GM19043 (cell line): ENCODE results near the gene TIFAB.

ENCODE experiments used
- ATAC-seq: cut with Tn5 transposase; IDR thresholded peaks from one replicate; pipeline ENCODE4 v1.9.1; 2021; ENCODE audit warnings: low read depth; ENCODE audit not compliant: unreplicated experiment

The TIFAB gene

DNA sequence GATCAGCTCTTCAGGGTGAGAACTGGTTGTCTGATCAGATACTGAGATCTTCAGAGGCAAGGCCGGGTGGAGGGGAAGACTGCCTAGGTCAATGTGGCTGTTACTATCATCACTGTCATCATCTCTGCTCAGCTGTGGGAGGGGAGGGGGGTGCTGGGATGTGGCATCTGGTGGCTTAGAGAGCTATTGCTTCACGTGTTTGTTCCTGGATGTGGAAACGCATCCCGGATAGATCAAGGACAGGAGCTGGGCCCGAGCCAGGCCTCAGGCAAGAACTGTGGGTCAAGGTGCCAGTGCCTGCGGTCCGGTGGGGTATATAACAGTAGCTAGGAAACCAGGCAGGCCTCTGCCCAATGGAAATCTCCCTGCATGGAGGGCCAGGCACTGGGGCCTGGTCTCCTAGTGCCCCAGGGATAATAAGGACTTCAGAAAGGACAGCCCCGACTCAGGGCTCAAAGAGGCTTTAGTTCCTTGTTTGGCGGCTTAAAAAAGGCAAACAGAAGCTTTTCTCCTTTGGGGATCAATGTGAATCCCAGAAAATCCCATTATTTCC lies 30.3 kb upstream of the TIFAB start:
- no peak for ATAC-seq

DNA sequence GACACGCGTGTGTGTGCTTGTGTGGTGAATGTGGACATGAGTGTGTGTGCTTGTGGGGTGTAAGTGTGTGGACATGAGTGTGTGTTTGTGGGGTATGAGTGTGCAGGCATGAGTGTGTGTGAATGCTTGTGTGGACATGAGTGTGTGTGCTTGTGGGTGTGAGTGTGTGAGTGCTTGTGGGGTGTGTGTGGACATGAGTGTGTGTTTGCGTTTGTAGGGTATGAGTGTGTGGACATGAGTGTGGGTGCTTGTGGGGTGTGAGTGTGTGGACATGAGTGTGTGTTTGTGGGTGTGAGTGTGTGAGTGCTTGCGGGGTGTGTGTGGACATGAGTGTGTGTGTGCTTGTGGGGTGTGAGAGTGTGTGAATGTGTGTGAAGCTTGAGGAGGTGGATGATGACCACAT lies 29.8 kb upstream of the TIFAB start:
- no peak for ATAC-seq

DNA sequence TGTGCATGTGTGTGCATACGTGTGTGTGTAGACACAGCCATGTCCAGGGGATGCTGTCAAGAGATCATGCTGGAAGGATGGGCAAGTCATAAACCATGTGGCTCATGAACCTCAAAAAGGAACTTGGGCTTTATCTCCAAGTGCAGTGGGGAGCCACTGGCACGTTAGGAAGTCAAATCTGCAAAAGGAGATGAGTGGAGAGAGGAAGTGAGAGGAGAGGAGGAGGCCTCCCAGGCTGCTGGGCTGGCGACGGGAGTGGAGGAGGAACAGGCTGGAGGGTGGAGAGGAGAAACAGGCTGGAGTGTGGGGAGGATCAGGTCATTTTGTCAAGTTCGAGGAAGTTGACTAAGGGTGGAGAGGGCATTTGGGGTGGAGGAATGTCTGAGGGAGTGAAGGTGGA lies 29.2 kb upstream of the TIFAB start:
- no peak for ATAC-seq

DNA sequence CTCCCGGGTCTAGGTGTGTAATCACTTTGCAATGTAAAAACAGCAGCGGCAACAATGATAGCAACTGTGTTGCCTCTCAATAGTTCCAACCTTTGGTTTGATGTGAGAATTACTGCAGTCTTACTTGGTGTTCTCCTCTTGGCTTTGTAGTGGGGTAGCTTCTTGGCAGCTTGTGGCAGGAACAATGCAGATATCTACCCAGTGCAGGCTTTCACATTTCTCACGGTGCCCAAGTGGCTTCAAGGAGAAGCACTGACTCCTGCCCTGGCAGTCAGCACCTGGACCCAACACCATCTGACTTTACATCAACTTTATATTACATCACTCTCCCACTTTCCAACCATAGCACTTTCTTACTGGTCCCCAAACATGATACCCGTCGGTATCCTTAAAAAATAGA lies 28.4 kb upstream of the TIFAB start:
- no peak for ATAC-seq

DNA sequence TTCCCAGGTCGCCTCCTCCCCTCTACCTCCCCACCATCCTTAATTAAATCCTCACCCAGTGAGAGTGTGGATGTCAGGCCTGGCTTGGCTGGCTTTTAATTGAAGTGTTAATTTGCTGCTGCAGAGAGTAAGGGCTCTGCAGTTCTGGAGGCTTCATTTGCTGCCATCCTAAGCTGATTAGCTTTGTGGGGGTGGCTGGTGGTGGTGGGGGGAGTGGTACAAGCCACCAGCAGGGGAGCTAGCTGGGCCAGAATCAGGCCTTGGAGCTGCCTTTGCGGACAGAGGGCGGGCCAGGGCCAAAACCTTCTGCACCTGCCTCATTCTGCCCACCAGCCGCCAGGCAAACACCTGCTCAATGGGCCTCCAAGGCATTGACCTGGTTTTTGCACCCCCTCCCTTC lies 26.8 kb upstream of the TIFAB start:
- no peak for ATAC-seq

DNA sequence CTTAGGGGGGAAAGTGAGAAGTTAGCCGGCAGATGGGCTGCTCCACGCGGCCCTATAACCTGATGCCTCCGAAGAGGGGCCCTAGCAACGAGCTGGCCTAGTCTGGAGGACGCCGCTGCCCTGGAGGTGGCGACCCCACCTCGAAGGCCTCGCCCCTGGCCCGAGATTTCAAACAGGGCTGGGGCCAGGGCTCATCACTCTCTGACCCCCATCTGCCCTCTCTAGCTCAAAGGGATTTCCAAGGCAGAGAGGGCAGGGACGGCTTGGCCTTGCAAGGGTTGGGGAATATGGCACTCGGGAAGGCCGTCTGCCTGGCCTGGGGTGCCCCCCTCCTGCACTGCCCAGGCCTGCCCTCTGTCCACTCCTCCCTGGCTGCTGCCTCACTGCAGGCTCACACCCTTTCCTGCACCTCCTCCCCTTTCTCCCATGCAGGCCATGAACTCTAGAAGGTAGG lies 25.5 kb upstream of the TIFAB start:
- no peak for ATAC-seq

DNA sequence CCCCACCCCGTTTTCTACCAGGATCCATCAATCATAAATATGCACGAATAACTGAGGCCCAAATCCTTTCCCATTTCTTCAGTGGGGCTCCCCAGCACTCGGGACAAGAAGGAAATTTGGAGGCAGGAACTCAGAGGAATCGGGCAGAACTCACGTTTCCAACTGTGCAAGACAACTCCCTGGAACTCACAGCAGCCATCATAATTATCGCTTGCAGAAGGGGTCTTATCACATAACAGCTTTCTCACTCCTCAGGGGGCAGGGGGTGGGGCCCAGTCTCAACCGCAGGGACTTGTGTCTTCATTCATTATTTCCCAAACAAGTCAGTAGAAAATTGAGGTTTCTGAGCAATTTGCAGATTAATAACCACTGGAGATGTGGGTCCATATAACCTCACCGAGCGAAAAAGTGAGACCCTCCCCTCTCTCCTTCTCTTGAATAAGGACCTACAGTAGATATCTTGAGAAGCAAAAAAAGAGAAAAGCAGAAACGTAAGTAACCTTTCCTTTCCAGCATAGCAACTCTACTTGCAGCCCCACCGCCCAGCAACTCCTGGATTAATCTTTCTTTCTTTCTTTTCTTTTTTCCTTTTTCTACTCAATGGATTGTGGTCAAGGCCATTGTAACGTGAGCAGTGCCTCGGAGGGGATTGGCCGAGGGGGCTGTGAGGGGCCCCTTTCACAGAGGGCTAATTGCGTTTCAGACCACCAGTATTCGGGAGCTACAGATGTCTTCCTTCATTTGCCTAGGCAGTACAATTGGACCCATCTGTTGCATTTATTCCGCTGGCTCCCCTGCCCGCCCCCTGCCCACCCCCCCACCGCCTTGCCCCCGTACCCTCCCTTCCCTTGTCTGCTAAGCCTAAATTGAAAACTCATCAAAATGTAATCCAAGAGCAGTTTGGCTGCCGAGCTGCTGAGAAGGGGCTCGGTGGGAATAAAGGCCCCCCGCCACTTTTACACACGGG lies 24.7 kb upstream of the TIFAB start:
- no peak for ATAC-seq

DNA sequence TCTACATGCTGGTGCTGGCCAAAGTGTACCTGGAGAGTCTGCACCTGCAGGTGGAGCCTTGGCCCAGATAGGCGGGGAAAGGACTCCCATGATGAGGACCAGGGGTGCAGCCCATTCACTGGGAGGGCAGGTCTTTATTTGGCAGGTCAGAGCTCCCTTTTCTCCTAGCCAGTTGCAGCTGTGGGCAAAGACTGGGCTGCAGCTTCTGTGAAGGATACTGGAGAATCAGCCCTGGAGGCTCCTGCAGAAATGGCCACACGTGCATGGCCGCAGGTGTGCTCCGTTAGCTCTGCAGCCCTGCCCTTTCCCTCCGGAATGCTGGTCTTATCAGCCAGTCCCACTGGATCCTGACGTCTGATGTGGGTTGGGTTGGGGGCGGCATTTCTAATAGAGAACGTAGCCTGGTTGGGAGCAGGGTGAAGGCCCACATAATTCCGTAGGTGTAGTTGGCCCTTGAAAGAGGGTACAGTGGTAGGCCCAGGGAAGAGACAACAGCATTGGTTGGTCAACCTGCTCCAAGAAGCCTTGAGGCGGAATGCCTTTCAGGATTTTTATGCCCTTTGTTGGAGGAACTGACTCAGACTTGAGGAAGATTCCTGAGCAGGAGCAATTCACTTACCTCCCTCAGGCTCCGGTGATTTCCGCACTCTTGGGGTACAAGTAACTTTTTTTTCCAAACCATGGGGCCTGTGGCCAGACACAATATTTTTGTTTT lies 22.0 kb upstream of the TIFAB start:
- ATAC-seq: no peak

DNA sequence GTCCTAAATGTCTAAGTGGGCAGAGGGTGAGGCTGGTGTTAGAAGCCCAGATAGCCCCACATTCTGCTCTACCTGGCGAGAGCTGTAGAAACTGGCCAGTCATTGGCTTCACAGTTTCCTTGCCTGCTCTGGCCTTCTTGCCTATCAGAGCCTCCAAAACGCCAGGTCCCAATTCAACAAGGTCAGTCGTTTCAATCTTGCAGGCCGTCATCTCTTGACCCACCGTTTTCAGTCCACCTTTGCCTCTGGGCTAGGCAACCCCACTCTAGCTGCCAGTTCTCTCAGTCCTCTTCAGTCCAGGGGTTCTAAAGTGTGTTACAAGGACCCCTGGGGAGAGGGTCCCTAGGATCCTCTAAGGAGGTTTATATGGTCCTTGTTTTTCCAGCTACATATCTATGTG lies 20.0 kb upstream of the TIFAB start:
- ATAC-seq: no peak

DNA sequence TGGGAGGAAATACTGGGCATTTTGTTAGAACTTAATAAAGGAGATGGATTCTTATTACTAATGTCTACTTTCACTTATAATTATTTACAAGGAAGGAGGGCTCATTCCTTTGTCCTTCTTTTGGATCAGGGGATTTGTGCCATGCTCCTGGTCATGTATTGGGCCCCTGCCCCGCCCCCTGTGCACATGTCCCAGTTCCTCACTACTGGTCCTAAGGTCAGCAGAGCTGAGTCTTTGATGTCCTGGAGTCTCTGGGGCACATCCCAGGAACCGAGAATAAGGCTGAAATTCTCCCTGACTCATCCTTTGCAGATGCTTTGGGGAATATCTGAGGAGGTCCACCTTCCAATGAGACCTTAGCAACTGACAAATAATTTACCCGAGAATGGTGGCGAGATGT lies 19.6 kb upstream of the TIFAB start:
- ATAC-seq: no peak

DNA sequence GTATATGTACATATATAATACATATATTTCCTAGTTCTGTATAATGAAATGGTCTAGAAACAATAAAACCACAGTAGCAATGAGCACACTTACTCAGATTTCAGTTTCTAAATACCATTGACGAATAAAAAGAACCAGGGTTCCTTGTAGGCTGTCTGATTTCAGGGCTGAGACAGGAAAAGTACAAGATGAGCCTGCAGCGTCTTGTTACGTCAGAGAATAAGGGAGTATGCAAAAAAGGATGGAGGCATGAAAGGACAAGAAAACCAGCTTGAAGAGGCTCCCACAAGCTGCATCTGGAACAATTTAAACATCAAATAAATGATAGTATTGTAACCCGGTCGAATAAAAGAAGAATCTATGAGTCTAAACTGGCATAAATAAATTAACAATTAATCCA lies 17.8 kb upstream of the TIFAB start:
- ATAC-seq: no peak

DNA sequence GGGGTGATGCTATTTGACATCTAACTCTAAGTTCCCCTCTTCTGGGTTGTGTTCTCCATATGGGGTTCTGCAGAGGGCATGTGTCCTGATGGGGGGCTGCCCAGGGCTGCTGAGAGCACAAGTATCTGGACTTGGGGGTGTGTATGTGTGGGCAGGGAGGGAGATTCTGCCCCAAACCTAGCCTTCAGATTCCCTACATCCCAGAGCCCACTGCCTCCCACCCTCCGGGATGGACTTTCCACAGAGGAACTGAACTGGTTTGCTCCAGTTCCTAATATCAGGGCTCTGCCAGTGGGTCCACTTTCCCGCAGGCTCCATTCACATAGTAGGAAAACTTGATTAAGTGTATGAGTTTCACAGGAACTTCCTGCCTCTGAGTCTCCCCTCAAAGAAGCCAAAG lies 16.4 kb upstream of the TIFAB start:
- ATAC-seq: no peak

DNA sequence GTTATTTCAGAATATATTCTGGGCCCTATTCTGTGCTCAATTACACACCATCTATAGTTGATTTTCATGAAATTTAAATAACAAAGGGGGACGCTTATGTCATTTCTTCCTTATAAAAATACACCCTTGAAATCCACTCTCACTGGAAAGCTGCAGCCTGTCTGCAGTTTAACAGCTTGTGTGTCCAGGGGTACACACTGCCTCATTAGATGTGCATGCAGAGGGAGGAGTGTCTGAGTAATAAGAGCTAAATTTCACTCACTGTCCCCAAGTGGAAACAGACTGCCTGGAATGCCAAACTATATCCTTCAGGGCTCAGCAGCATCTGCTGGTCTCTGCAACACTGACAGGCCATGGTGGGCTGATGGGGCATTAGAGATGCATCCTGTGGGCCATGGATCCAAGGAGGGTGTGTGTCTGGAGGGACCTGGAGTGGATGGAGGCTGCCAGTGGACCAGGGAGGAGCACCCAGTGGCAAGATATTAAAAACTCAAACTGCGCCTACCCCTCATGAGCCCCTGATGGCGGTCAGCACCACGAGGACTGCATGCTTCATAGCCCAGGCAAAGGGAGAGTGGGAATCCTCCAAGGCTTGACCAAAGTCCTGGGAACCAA lies 15.8 kb upstream of the TIFAB start:
- ATAC-seq: no peak

DNA sequence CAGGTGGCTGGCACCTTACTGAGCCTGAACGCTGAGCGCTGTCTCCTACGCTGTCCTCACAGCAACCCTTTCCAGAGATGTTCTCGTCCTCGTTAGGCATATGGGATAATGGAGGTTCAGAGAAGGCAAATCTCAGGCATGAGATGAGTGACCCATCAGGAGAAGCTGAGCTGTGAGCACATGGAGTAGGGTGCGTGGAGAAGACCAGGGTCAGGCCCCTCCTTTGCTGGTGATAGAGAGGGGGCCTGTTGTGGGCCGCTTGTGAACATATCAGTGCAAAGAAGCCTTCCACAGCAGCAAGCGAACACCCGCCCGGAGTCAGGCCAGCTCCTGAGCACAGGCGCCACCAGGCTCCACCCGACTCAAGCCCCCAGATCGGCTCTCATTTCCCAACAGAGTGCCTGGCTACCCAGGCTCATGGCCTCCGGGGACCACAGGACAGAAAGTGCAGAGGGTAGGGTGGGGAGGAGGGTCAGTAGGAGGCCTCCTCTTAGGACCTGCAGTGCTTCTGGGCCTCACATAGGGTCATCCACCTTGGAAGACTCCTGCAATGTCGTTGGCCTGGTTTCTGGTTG lies 15.0 kb upstream of the TIFAB start:
- no peak for ATAC-seq

DNA sequence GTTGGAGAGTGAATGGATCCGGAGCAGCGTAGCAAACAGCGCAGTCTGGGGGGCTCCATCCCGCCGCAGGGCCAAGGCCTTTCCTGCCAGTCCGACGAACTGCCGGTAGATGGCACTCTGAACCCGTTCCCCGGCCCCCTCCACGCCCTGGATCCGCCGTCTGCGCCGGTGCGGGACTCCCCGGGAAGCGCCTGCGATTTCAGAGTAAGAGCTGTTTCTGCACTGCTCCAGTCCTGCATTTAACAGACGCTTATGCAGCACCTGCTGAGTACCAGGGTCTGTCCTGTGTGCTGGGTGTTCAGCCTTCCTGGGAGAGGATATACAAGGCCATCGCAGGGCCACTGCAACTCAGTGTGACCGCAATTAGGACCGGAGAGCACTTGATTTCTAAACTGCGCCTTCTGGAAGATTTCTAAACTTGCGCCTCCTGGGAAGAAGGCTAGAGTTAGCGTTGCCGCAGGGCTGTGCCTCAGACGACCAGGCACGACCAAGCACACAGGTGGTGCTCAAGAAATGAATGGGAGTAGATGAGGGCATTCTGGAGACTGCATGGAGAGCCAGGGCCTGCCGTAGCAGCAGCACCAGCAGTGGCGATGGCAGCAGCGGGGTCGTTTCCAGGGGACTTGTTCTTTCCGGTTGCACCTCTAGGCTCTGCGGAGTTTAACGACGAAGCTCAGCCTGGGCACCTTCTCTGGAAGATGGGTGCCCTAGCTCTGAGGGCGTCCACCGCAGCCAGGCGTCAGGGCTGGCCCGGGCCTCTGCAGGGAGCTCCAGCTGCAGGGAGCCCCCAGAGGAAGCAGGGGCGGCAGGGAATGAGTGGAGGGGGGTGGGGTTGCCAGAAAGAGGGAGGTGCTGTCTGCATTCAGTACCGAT lies 14.3 kb upstream of the TIFAB start:
- ATAC-seq: no peak

DNA sequence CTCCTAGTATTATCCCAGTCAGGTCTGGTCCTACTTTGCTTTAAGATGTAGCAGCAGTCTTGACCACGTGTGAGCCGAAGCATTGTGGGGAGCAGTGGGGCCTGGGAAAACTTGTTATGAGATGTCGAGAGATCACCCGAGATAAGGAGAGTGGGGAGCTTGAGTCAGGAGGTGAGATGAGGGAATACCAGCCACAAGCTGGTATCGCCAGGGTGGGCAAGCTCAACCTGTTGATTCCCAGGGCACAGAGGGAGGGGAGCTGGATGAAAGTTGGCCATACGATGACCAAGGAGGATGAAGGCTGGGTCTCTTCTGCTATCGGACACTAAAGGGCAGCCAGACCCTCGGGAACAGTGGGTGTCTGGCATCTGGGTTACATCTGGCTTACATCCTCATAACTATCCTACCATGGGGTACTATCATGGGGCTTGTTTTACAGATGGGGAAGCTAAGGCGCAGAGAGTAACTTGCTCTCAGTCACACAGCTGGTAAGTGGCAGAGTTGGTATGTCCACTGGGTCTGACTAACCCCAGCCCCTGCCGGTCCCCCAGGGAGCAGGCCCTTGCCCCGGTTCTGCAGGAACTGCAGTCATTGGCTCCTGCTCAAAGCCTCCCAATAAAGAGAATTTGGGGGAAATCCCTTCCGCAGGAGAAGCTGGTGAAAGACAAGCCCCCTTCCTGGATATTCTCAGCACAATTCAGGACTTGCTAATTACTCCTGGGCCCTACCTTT lies 13.4 kb upstream of the TIFAB start:
- no peak for ATAC-seq

DNA sequence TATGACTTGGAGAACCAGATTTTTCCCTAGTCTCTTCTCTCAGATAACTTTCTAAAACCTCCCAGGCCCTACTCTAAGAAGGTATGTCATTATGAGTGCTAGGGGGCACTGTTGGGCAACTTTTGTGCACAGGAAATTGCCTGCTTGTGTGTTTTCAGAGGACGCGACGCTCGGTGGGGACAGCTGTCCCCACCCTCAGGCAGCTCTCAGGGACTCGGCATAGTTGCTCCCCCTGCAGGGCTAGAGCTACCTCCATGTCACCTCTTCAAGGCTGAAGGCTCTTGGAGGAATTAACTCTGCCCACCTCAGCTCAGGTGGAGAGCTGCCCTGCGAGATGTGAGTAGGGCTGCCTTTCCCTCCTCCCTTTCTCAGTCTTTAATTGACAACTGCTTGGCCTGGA lies 10.2 kb upstream of the TIFAB start:
- no peak for ATAC-seq

DNA sequence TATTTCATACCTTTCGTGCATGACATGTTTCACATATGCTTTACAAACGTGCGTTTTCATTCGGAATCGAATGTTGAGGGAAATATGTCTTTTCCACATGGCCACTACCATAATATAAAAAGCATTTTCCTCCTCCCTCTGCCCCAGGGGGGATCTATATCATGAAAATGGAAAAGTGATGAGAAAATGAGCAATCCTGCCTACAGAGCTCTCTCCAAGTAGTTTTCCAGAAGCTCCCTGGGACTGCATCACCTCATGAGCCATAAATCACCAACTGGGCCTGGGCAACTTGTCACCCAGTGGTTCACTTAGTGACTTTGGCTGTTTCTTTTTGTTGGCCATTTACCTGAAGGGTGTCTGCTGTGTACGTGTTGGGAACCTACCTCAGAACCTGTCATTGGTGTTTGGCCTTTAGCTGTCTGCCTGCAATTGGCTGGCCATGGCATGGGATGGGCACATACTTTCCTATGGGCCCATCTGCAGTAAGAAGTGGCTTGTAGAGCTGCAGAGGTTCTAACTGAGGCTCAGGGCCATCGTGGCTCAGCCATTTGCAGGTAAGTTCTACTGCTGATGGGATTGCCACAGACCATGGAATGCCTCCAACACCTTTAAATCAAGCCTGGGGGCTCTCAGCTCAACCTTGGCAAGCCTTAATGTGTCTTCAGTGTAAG lies 9.5 kb upstream of the TIFAB start:
- no peak for ATAC-seq
